Activated effector memory CD4-positive, alpha-beta T cell treated with Interleukin-2 at 50 U/mL for 16 hours (primary cell): Measurements from ENCODE around the gene TMEM51.

ENCODE experiments used
- DNase-seq: peaks from one replicate; pipeline ENCODE4 v3.0.0-alpha.2; 2020

TMEM51 gene, protein sequence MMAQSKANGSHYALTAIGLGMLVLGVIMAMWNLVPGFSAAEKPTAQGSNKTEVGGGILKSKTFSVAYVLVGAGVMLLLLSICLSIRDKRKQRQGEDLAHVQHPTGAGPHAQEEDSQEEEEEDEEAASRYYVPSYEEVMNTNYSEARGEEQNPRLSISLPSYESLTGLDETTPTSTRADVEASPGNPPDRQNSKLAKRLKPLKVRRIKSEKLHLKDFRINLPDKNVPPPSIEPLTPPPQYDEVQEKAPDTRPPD

DNA sequence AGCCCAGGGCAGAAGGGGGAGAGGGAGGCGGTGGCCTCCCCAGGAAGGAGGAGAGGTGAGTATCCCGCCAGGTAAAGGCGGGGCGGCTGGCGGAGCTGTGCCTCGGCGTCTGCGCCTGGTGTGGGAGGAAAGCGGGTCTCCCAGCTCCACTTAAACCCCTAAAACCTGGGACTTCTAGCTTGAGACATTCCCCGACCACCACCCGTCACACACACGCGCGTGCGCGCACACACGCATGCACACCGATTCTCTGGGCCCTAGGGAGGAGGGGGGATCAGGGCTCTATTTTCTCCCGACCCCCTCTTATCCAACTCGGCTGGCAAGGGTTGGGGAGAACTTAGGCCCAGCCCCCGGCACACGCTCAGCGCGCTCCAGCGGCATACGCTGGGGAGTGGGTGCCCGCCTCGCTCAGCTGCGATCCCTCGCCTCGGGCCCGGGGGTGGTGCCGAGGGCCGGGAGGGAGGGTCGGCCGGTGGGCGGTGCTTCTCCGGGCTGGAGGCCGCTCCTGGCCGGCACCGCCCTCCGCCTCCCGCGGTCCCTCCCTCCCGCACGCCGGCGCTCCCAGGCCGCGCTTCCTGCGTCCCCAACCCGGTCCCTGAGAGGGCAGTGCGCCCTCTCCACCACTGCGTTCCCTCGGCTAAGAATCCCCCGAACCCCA is at the start of gene TMEM51:
Gene TMEM51, plus strand, starts transcription at position 564 of the 658 bp plus-strand sequence. CDS start 61,341 bp downstream, outside the sequence.
- no peak for DNase-seq

DNA sequence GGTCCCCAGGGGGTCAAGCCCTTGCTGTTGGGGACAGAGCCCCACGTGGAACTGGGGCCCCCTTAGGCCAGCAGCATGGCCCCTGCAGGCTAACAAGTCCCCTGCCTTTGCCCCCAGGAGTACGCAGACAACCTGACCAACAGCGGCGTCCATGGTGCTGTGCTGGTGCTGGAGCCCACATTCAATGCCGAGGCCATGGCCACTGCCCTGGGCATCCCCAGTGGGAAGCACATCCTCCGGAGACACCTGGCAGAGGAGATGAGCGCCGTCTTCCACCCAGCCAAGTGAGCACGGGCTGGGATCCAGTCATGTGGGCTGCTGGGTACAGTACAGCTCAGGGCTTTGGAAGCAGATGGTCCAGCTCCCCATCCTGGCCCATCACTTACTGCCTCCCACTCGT is 49.6 kb upstream of the TMEM51 start:
- DNase-seq = no peak

DNA sequence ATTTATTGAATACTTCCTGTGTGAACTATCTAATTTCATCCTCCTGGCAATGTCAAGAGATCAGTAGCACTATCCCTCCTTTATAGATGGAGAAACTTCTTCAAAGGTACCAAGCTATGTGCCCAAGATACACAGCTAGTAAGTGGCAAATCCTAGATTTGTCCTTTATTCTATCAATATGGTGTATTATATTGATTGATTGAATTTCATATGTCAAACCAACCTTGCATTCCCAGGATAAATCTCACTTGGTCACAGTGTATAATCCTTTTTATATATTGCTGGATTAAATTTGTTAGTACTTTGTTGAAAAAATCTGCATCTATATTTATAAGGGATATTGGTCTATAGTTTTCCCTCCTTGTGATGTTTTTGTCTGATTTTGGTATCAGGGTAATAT is 48.8 kb upstream of the TMEM51 start:
- no peak for DNase-seq

DNA sequence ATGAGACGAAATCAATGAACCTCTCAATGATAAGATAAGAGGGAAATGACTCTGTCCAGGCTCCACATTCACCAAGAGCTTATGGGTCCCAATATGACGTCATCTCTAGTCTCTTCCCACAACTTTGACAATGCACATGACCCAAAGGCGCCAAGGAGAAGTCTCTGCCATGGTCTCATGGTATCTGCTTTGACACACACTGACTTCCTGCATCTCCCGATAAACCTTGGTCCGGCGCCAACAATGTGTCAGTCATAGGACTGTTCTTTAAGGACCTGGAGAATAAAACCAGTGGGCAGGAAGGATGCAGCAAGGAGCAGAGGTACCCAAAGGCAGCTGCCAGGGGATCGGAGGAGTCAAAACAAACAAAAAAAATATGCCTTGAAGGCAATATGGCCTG is 46.9 kb upstream of the TMEM51 start:
- no peak for DNase-seq

DNA sequence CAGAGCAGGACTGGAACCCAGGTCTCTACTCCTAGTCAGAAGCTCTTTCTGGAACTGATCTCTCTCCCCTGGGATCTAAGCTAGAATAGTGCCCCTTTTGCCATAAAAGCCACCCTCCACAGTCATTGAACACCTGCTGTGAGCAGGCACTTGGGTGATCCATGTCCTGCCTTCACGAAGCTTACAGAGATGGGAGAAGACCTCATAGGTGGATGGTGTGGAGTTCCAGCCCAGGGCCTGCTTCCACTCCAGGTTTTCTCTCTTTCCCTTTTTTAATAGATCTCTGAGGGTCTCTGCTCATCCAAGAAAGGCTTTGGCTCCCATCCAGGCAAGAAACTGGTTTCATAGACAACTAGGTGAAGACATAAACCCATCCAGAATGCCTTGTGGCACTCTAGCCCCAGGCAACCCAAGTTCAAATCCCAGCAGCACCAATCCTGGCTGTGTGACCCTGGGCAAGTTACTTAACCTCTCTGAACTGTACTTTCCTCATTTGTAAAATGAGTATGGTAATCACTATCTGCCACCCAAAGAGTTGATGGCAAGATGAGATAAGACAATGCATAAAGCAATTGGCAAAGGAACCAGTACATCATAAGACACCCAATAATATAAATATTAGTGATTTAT is 46.4 kb upstream of the TMEM51 start:
- no peak for DNase-seq

DNA sequence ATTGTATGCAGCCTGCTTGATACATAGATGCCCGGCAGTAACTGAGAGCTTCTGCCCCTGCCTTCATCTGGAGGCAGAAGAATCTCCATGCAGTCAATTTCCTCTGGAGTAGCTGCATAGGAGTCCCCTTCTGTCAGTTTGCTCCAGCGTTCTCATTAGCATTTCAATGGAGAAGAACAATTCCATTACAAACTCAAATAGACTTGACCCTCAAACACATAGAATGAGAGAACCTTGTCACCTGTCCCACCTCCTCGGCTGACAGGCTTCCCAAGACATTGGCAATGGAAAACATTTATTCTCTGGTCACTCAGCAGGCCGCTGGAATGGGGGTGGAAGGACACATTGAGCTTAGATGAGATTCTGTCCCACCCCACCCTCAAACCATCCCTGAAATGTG is 45.6 kb upstream of the TMEM51 start:
- DNase-seq = no peak

DNA sequence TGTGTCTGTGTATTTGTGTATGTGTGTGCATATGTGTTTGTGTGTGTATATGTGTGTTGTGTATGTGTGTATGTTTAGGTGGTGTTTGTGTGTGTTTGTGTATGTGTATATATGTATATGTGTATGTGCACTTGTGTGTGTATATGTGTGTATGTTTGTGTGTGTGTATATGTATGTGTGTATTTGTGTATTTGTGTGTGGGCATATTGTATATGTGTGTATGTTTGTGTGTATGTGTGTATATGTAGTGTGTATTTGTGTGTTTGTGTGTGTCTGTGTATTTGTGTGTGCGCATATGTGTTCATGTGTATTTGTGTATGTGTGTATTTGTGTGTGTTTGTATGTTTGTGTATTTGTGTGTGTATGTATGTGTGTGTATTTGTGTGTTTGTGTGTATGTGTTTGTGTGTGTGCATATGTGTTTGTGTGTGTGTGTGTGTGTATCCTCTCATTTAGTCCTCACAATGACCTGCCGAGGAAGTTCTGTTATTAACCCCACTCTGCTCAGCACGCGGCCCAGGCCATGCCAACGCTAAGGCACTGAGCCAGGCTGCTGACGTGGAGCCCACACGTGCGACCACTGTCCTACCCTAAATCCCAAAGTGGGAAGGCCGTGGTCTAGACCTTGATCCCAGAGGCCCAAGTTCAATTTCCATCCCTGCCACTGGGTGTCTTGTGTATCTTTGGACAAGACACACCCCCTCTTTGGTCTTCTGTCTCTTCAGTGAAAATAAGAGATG is 43.2 kb upstream of the TMEM51 start:
- no peak for DNase-seq

DNA sequence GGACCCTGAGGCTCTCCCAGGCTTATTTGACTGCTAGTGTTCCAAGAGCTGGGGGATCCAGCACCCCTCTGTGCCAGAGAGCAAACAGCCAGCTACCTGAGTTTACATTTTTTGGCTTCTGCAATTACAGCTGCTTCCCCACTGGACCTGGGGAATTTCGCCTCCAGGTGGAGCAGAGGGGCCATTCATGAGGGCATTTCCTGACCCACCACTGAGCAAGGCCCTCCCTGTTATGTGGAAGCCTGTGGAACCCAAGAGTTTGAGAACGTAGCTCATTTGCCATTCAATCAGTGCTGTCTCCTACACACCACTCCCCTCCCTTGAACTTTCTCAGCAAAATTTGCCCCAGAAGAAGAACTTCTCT is 42.7 kb upstream of the TMEM51 start:
- no peak for DNase-seq

DNA sequence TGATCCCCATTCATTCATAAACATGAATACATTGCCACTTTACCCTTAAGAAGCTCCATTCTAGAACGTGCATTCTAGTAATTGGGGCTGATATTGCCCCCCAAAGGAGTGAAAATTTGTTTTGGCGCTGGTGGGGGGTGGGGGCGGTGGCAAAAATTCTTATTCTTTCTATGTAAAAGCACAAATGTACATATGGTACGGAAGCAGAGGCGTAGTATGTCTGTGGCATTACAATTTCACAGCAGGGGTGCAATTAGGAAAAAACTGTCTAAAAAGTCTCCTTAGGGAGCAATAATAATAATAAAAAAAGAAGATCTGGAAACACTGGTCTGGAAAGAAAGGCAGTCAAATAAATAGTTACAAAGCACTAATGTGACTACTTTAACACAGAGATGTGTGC is 40.4 kb upstream of the TMEM51 start:
- DNase-seq = no peak

DNA sequence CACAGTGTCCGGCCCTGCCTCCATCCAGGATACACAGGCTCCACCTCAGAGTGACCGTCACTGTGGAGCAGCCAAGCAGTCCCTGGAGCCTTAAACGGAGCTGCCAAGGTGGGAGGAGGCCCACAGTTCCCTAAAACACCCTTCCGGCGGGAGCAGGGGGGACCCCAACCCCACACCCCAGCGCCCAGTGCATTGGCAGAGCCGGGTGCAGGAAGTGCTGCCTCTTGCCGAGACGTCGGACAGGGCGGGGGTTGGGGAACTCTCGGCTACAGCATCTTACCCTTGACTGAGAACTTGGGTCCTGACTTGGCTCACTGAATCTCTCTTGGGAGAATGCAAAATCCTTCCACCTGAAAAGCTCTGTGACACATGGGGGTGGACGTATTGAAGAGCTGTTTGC is 38.7 kb upstream of the TMEM51 start:
- no peak for DNase-seq

DNA sequence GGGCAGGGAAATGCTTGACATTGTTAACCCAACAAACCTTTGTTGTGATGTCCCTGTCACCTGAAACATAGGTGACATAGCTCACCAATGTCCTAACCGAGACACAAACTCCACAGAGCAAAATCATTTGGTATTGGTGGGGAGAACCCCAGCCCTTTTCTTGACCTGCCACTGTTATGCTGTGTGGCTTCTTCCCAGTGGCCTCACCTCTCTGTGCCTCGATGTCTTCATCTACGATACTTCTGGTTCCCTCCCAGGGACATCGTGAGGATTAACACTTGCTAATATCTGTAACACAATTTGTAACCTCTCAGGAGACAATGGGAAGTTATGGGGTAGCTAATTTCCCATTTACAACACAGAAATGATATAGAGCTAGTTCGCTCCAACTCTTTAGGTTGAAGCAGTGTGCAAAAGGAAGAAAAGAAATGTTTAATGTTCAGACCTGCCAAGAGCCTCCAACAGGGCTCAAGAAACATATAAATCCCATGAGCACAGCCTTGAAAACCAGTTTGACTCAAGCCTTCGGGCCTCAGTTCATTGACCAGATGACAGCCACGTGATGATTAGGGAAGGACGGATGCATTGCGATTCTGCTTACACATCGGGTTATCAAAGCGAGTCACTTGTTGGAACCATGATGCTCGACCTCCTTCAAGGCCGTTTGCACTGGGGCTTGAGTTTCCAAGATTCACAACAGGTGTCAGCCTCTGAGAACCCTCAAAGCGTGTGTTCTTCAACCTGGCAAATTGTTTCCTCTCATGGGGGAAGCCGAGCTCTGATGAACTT is 37.8 kb upstream of the TMEM51 start:
- no peak for DNase-seq

DNA sequence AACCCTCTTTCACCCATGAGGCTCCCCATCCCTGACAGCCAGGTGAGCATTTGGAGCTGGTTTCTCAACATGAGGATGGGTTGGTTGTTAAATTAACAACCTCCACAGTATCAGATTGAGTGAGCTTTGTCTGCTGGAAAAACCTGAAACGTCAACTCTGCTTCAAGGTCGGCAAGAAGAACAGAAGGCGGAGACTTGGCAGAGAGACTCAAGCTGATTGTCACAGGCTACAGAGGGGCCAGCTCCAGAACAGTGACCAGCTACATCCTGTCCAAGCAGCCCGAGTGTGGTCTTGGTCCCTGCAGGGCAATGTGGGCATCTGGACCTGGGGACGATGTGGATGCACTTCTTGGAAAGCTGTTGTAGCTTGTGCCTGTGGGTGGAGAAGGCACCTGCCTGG is 36.6 kb upstream of the TMEM51 start:
- DNase-seq = no peak

DNA sequence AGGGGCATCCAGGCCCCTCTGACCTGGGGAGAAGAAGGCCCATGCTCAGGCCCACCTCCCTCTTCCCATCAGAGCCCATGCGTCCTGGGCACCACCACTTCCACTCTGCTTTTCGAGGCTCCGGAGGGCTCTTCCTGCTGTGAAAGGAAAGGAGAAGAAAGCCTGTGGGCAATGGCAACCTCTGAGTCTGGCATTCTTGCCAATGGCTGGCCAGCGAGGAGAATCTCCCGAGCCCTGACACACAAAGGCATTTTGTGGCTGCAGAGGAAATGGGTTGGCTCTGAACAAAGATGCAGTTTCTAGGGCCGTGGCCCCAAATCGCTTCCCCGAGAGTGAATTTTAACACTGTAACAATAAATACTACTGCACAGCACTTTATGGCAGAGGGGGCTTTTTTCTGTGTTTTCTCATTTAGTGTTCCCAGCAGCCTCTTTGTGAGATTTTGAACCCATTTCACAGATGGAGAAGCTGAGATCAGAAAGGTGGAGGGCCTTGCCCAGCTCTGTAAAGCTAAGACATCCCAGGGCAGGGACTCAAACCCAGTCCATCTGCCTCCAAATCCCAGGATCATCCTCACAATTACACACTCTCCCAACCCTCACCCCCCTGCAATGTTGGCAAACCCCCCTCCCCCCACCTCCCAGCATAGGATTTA is 35.7 kb upstream of the TMEM51 start:
- DNase-seq = no peak

DNA sequence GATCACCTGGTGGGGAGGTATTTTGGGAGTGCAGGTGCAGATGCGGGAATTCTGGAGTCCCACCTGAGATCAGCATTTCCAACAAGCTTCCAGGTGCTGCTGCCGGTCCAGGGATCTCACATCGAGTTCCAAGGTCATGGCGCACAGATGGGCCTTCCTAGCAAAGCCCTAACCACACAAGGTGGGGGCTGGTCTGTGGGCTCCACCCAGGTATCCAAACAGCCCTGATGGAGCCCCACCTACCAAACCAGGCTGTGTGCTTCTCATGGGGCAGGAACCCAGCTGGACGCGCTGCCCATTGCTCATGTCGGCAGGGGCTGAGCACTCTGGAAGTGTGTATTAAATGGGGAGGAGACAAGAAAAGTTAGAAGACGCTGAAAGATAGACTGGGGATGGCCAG is 35.0 kb upstream of the TMEM51 start:
- DNase-seq = no peak

DNA sequence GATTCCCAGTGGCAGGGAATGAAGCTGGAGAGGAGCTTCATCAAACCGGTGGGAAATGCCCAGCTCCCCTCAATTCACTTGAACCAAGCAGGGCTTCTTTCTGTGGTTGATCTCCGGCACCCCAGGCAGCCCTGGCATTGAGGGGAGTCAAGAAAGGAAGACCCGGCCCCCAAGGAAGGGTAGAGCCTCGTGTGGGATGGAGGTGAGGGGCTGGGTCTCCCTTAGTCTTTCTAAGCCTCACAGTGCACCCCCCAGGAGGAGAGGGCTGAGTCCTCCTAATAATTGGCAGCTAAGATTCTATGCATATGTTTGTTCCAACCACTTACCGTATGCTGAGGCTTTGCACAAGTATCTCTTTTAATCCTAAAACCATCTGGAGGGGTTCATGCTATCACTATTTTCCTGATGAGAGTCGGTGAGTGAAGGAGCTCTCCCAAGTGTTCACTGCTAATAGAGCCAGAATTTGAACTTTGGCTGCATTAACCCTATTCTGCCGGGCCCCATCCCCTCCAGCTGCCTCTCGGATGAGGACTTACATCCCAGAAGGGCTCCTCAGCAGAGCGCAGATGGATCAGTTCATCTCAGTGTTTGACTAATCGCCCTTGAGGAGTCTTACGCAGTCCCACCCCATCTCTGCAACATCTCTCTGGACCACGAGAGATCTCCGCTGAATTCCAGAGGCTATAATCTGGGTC is 33.1 kb upstream of the TMEM51 start:
- DNase-seq = no peak

DNA sequence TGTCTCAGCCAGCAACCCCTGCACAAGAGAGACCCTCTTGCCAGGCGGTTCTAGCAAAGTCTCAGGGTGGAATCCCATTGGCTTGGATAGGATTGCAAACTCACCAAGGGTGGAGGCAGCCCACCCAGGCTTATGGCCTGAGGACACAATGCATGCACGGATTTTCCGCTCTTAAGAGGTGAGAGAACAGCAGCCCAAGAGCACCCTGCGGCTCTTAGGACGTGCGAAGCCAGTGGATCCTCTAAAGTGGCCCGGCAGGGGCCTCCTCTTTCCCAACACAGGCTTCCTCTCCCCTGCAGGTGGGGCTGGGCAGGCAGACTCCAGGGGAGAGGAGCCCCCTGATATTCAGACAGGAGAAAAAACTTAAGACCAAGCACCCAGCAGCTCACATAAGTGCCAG is 31.2 kb upstream of the TMEM51 start:
- DNase-seq = no peak

DNA sequence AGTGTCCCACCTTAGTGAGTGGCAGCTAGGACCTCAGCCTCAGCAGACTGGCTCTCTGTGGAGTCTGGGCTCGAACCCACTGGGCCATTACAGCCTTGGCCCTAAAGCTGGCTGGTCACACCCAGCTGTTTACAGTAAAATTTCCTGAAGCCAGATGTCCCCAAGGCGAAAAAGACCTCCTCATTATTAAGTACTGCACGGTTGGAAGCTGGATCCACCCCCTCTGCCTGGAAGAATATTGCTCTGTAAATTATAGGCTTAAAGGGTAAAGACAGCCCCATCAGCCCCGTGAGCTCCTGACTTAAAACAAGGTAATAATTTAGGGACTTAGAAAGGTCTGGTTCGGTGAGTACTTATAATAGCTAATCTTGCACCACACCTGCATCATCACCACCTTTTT is 30.3 kb upstream of the TMEM51 start:
- DNase-seq = no peak

DNA sequence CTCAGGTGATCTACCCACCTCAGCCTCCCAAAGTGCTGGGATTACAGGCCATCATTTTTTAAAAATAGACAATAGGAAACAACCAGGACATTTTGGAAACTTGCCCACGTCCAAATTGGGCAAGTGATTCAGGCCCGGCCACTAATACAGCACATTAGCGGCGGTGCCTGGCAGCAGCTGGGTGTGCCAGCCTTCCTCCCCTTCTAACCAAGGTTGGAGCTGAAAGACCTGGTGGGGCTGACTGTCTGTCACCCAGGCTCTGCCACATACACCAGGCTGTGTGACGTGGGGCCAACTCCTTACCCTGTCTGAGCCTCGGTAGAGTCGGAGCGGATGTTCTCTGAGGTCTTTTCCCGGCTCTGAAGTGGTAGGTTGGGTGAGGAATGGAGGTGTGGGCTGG is 29.6 kb upstream of the TMEM51 start:
- DNase-seq = no peak

DNA sequence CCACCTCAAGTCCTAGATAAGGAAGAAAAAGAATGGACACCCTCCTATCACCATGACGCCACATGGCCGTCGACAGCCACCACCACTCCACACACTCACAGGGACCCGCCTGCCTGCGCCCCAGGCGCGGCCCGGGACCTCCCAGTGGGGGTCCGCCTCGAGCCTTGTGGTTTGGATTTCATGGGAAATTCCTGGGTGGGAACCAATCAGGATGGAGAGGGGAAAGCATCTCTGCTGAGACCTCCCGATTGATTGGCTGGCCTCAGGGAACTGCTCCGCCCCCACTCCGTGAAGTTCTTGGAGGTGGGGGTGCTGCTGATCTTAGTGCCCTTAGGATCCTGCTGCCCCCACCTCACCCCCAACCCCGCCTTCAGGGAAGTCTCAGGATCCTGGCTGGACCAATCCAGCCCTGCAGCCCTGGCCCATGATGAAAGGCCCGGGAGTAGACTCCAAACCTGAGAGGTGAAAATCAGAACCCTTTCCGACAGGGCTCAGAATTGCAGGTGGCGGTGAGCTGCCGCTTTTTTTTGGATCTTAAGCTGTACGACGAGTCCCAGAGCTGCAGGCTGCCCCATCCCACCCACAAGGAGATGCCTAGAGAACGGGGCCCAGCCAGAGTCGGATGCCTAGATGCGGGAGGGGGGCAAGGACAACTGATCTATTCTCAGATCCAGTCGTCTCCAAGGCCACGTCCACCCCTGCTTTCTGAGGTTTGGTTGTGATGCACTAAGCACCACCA is 29.0 kb upstream of the TMEM51 start:
- DNase-seq = no peak

DNA sequence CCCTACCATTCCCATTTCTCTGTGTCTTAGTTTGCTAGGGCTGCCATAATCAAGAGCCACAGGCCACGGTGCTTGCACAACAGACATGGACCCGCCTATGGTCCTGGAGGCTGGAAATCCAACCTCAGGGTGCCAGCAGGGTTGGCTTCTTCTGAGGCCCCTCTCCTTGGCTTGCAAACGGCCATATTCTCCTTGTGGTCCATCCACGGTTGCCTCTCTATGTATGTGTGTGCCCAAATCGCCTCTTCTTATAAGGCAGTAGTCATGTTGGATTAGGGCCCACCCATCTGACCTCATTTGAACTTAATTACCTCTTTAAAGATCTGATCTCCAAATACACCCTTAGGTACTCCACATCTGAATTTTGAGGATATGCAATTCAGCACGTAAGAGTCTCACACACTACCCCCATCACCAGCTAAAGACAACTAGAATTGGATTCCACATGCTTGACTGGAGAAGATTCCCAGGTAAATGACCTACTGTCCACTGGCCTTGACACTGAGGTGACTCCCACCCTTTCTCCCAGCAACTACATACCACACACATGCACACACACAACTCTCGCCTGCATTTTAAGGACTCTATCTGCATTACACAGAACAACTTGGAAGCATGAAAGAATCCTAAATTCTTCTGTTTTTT is 28.3 kb upstream of the TMEM51 start:
- DNase-seq = no peak

DNA sequence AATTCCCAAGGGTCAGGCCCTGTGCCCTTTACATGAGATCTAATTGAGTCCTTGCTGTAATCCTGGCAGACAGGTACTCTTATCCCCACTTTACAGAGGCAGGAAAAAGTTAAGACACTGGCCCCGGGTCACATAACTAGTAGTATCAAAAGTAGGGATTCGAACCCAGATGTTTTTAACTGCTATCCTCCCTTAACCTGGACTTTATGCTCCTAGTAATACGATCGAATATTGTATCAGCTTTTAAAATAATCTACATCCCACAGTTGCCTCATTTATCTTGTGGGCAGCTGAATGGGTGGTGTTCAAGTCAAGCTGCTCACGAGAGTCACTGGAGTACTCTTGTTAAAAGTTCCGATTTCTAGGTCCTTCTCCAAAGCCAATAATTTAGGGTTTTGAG is 25.5 kb upstream of the TMEM51 start:
- DNase-seq = no peak
